DOHH2 (cell line): ENCODE data around the gene GFER.

Experiments used
- H3F3A ChIP-seq: fragments of 200-600 bp; sonication (generic), shearing (Covaris generic); 2 replicates; pipeline ENCODE4 v1.6.0; 2016; ENCODE audit warnings: antibody characterized with exemption, mild to moderate bottlenecking; ENCODE audit not compliant: control insufficient read depth, insufficient read depth
- H3K27ac ChIP-seq: fragments of 200-600 bp; sonication (generic); 2 replicates; pipeline ENCODE4 v1.5.1; 2014; ENCODE audit warnings: low read depth, mild to moderate bottlenecking, low read length, moderate library complexity
- H3K27me3 ChIP-seq: fragments of 200-600 bp; sonication (generic); 2 replicates; pipeline ENCODE4 v1.6.1; 2014; ENCODE audit warnings: mild to moderate bottlenecking, low read length, mixed read lengths; ENCODE audit not compliant: control insufficient read depth
- H3K36me3 ChIP-seq: fragments of 200-600 bp; sonication (generic); 2 replicates; pipeline ENCODE4 v1.6.1; 2014; ENCODE audit warnings: mild to moderate bottlenecking, low read length, moderate library complexity, mixed read lengths; ENCODE audit not compliant: control insufficient read depth
- H3K4me1 ChIP-seq: fragments of 200-600 bp; sonication (generic); 2 replicates; pipeline ENCODE4 v1.6.1; 2014; ENCODE audit warnings: mild to moderate bottlenecking, low read length, mixed read lengths; ENCODE audit not compliant: control insufficient read depth
- H3K4me2 ChIP-seq: fragments of 200-600 bp; sonication (generic); 2 replicates; pipeline ENCODE4 v1.6.0; 2014; ENCODE audit warnings: mild to moderate bottlenecking, low read length, moderate library complexity
- H3K4me3 ChIP-seq: fragments of 200-600 bp; sonication (generic); 2 replicates; pipeline ENCODE4 v1.5.1; 2014; ENCODE audit warnings: mild to moderate bottlenecking, low read length, mixed read lengths
- H3K79me2 ChIP-seq: fragments of 200-600 bp; sonication (generic); 2 replicates; pipeline ENCODE4 v1.6.1; 2014; ENCODE audit warnings: mild to moderate bottlenecking, low read length, mixed read lengths; ENCODE audit not compliant: control insufficient read depth
- H3K9me2 ChIP-seq: fragments of 200-600 bp; sonication (generic); replicated peaks from 2 replicates; pipeline ENCODE4 v1.6.1; 2014; ENCODE audit warnings: mild to moderate bottlenecking, low read length, mixed read lengths; ENCODE audit not compliant: control insufficient read depth
- H3K9me3 ChIP-seq: fragments of 200-600 bp; sonication (generic); 2 replicates; pipeline ENCODE4 v1.6.1; 2014; ENCODE audit warnings: antibody characterized with exemption, low read length, mixed read lengths; ENCODE audit not compliant: control insufficient read depth, insufficient read depth
- H4K20me1 ChIP-seq: fragments of 200-600 bp; sonication (generic); 2 replicates; pipeline ENCODE4 v1.6.0; 2014; ENCODE audit warnings: low read depth, mild to moderate bottlenecking, antibody characterized with exemption, low read length, moderate library complexity; ENCODE audit not compliant: control insufficient read depth, insufficient read depth
- CTCF ChIP-seq: fragments of 200-600 bp; sonication (generic); IDR thresholded peaks from one replicate; pipeline ENCODE4 v1.5.1; 2014; ENCODE audit warnings: antibody characterized with exemption, mild to moderate bottlenecking, low read depth, low read length; ENCODE audit not compliant: poor library complexity, severe bottlenecking
- EZH2phosphoT487 ChIP-seq: fragments of 200-600 bp; sonication (generic); IDR thresholded peaks from 2 replicates; pipeline ENCODE4 v1.6.1; 2017; ENCODE audit warnings: borderline replicate concordance, mild to moderate bottlenecking, antibody characterized with exemption, low read length, moderate library complexity, mixed read lengths

Gene GFER

GRCh38 chr16:1973461-1974156 is 10.4 kb upstream of the GFER start:
- Histone ChIP-seq H3K27me3 (no peaks in the 10 kb centered on the region), H4K20me1 (no peaks in the 10 kb centered on the region), H3K36me3 (peaks cover 59% of the 10 kb centered on the region), H3K4me3 (no peak overlapping the region; the same call in 1 of the 2 replicates), H3K9me3 (no peaks in the 10 kb centered on the region), H3K4me2 (peak overlapping the region; percentile 97; the same call in 1 of the 2 replicates), H3F3A (peaks cover 5% of the 10 kb centered on the region), H3K4me1 (peaks cover 26% of the 10 kb centered on the region), H3K9me2 (no peaks in the 10 kb centered on the region), H3K27ac (no peak overlapping the region), H3K79me2 (peaks cover 39% of the 10 kb centered on the region)
- TF ChIP-seq CTCF (no peak), EZH2phosphoT487 (no peak)

- TF ChIP-seq EZH2phosphoT487 (no peak), CTCF (no peak)
- no peaks in the 10 kb centered on the region for H4K20me1 ChIP-seq
- no peak overlapping the region for H3K4me2 ChIP-seq
- H3K9me2 ChIP-seq = no peaks in the 10 kb centered on the region
- peaks cover 39% of the 10 kb centered on the region for H3K79me2 ChIP-seq
- H3F3A ChIP-seq = peaks cover 5% of the 10 kb centered on the region
- 0 out of 2 replicates have a peak, but pooled peaks cover 1% of the 10 kb centered on the region for H3K27me3 ChIP-seq
- H3K4me1 ChIP-seq = peaks cover 26% of the 10 kb centered on the region
- no peak overlapping the region for H3K27ac ChIP-seq
- no peak overlapping the region for H3K4me3 ChIP-seq
- H3K36me3 ChIP-seq = peaks cover 60% of the 10 kb centered on the region
- H3K9me3 ChIP-seq = no peaks in the 10 kb centered on the region
Observed at GRCh38 chr16:1974157-1975070, 9.6 kb upstream of the GFER start.

- Histone ChIP-seq H3F3A (no peaks in the 10 kb centered on the region), H3K27ac (no peak overlapping the region), H3K9me2 (no peaks in the 10 kb centered on the region), H4K20me1 (no peaks in the 10 kb centered on the region), H3K4me2 (no peak overlapping the region), H3K9me3 (no peaks in the 10 kb centered on the region), H3K36me3 (peaks cover 60% of the 10 kb centered on the region), H3K4me1 (peaks cover 22% of the 10 kb centered on the region), H3K4me3 (no peak overlapping the region), H3K27me3 (peaks cover 7% of the 10 kb centered on the region), H3K79me2 (peaks cover 39% of the 10 kb centered on the region)
- TF ChIP-seq CTCF (no peak), EZH2phosphoT487 (no peak)
Observed at GRCh38 chr16:1975432-1976215, 8.4 kb upstream of the GFER start.
